ENCODE measurements around the gene ZIK1. TPM values are rescaled to one million over a fixed set of nuclear protein-coding genes. Genes with fewer than 3 reads are reported as not detected.

ZIK1 gene
- polyA plus RNA-seq, 1 experiment: 3.9 TPM

Other genes starting within 250 kb of the ZIK1 start
- gene ZNF304, start 232.9 kb upstream of the ZIK1 start, polyA plus RNA-seq (2011; rRNA removed): 5.4 and 7.4 TPM in 2 replicates
- gene TRAPPC2B, start 220.6 kb upstream of the ZIK1 start, polyA plus RNA-seq (2011; rRNA removed): 11.0 and 16.3 TPM in 2 replicates
- 3.4 and 3.5 TPM in 2 replicates for gene ZNF547, start 220.6 kb upstream of the ZIK1 start, polyA plus RNA-seq (2011; rRNA removed)
- gene ZNF548, start 194.3 kb upstream of the ZIK1 start, polyA plus RNA-seq (2011; rRNA removed): 12.7 and 13.3 TPM in 2 replicates
- gene ZNF17, start 173.0 kb upstream of the ZIK1 start, polyA plus RNA-seq (2011; rRNA removed): 4.2 and 6.0 TPM in 2 replicates
- 10.0 and 11.4 TPM in 2 replicates for gene ZNF749, start 148.8 kb upstream of the ZIK1 start, polyA plus RNA-seq (2011; rRNA removed)
- gene VN1R1, start 127.0 kb upstream of the ZIK1 start, polyA plus RNA-seq (2011; rRNA removed): 0.13 and 0.21 TPM in 2 replicates
- gene ZNF772, start 106.6 kb upstream of the ZIK1 start, polyA plus RNA-seq (2011; rRNA removed): 3.6 and 5.8 TPM in 2 replicates
- gene ZNF419, start 96.4 kb upstream of the ZIK1 start, polyA plus RNA-seq (2011; rRNA removed): 8.8 and 11.0 TPM in 2 replicates
- gene ZNF773, start 84.2 kb upstream of the ZIK1 start, polyA plus RNA-seq (2011; rRNA removed): 13.0 and 13.1 TPM in 2 replicates
- 2.5 and 3.8 TPM in 2 replicates for gene ZNF549, start 56.8 kb upstream of the ZIK1 start, polyA plus RNA-seq (2011; rRNA removed)
- 6.3 and 7.2 TPM in 2 replicates for gene ZNF550, start 24.3 kb upstream of the ZIK1 start, polyA plus RNA-seq (2011; rRNA removed)
- 2.9 and 4.0 TPM in 2 replicates for gene ZNF416, start 5.2 kb upstream of the ZIK1 start, polyA plus RNA-seq (2011; rRNA removed)
- gene ZNF530, start 15.7 kb downstream of the ZIK1 start, polyA plus RNA-seq (2011; rRNA removed): 1.7 and 2.6 TPM in 2 replicates
- gene ZNF134, start 30.1 kb downstream of the ZIK1 start, polyA plus RNA-seq (2011; rRNA removed): 6.5 and 8.1 TPM in 2 replicates
- 7.8 and 11.3 TPM in 2 replicates for gene ZNF211, start 49.0 kb downstream of the ZIK1 start, polyA plus RNA-seq (2011; rRNA removed)
- not detected in 2 replicates for gene ZSCAN4, start 84.8 kb downstream of the ZIK1 start, polyA plus RNA-seq (2011; rRNA removed)
- 2.8 and 3.3 TPM in 2 replicates for gene ZNF551, start 97.8 kb downstream of the ZIK1 start, polyA plus RNA-seq (2011; rRNA removed)
- gene ZNF154, start 125.1 kb downstream of the ZIK1 start, polyA plus RNA-seq (2011; rRNA removed): 1.5 and 2.1 TPM in 2 replicates
- 4.4 and 5.0 TPM in 2 replicates for gene ZNF671, start 143.5 kb downstream of the ZIK1 start, polyA plus RNA-seq (2011; rRNA removed)
- gene ZNF776, start 162.7 kb downstream of the ZIK1 start, polyA plus RNA-seq (2011; rRNA removed): 7.7 and 12.0 TPM in 2 replicates
- gene ZNF586, start 185.5 kb downstream of the ZIK1 start, polyA plus RNA-seq (2011; rRNA removed): 3.9 and 5.8 TPM in 2 replicates
- gene ZNF552, start 230.8 kb downstream of the ZIK1 start, polyA plus RNA-seq (2011; rRNA removed): 2.1 and 2.5 TPM in 2 replicates
- 2.3 and 4.4 TPM in 2 replicates for gene ZNF587B, start 246.2 kb downstream of the ZIK1 start, polyA plus RNA-seq (2011; rRNA removed)